Smooth muscle cell (in vitro differentiated cells): Measurements from ENCODE around the gene CAMK4. TPM values are rescaled to one million over a fixed set of nuclear protein-coding genes. Genes with fewer than 3 reads are reported as not detected.

Experiments
- DNase-seq: peaks from one replicate; lab custom pipeline; 2025; ENCODE audit not compliant: unreplicated experiment; lab: John Stamatoyannopoulos, UW
- H2AFZ ChIP-seq: fragments of 200-600 bp; sonication (generic); 2 replicates; pipeline ENCODE4 v1.6.0; 2016; ENCODE audit warnings: antibody characterized with exemption, low read depth, mild to moderate bottlenecking
- H3F3A ChIP-seq: fragments of 200-600 bp; sonication (generic); 2 replicates; pipeline ENCODE4 v1.6.0; 2017; ENCODE audit warnings: antibody characterized with exemption, low read depth
- H3K27ac ChIP-seq: fragments of 200-600 bp; sonication (generic); 2 replicates; pipeline ENCODE4 v1.5.1; 2016; ENCODE audit warnings: low read depth, mild to moderate bottlenecking
- H3K27me3 ChIP-seq: fragments of 200-600 bp; sonication (generic); 2 replicates; pipeline ENCODE4 v1.6.1; 2016; ENCODE audit warnings: low read depth, mild to moderate bottlenecking
- H3K36me3 ChIP-seq: fragments of 200-600 bp; sonication (generic); 2 replicates; pipeline ENCODE4 v1.5.1; 2016; ENCODE audit warnings: low read depth
- H3K4me1 ChIP-seq: fragments of 200-600 bp; sonication (generic); 2 replicates; pipeline ENCODE4 v1.5.1; 2016; ENCODE audit warnings: low read depth
- H3K4me2 ChIP-seq: fragments of 200-600 bp; sonication (generic); 2 replicates; pipeline ENCODE4 v1.6.0; 2016; ENCODE audit warnings: mild to moderate bottlenecking
- H3K4me3 ChIP-seq: fragments of 200-600 bp; sonication (generic); 2 replicates; pipeline ENCODE4 v1.5.1; 2016; ENCODE audit warnings: mild to moderate bottlenecking
- H3K79me2 ChIP-seq: fragments of 200-600 bp; sonication (generic); 2 replicates; pipeline ENCODE4 v1.6.0; 2016; ENCODE audit warnings: low read depth, mild to moderate bottlenecking
- H3K9ac ChIP-seq: fragments of 200-600 bp; sonication (generic); 2 replicates; pipeline ENCODE4 v1.6.0; 2016; ENCODE audit warnings: low read depth
- H3K9me3 ChIP-seq: fragments of 200-600 bp; sonication (generic); replicated peaks from 2 replicates; pipeline ENCODE4 v1.5.1; 2016; ENCODE audit warnings: low read depth
- H4K20me1 ChIP-seq: fragments of 200-600 bp; sonication (generic); 2 replicates; pipeline ENCODE4 v1.6.0; 2016; ENCODE audit warnings: low read depth
- CTCF ChIP-seq: fragments of 200-600 bp; sonication (generic); IDR thresholded peaks from 2 replicates; pipeline ENCODE4 v1.5.1; 2017; ENCODE audit warnings: borderline replicate concordance, mild to moderate bottlenecking, antibody characterized with exemption; ENCODE audit not compliant: insufficient read depth, poor library complexity, severe bottlenecking
- WGBS: methylation state at CpG from one replicate; pipeline ENCODE4 v1.1.7; 2016; ENCODE audit warnings: low lambda C conversion rate; 5-methylcytosine and 5-hydroxymethylcytosine counted together
- polyA plus RNA-seq: library from polyadenylated mRNA; unstranded; fragments of >200 nt; fragmentation: Nextera tagmentation; extraction: Ambion mirVana; gene quantifications from 2 replicates; pipeline ENCODE4 v1.2.1, GENCODE V29; 2016
- total RNA-seq: library from RNA; depleted of rRNA; stranded (reverse); fragments of >200 nt; gene quantifications from 2 replicates; pipeline ENCODE4 v1.2.3, GENCODE V29; 2014

The CAMK4 gene
- total and polyA plus RNA-seq, 2 experiments from 2014 or later: 1.1 to 3.6 TPM

- 34% methylated on average over 2 of the region's 2 CpGs for WGBS
- no peak overlapping the region for H3K4me3 ChIP-seq
- no peak for DNase-seq
These were observed 29.3 kb upstream of the CAMK4 start for GRCh38 chr5:111194925-111195324.

GRCh38 chr5:111197523-111197922 is 26.7 kb upstream of the CAMK4 start:
- H2AFZ ChIP-seq: peak overlapping the region; percentile 69
- no peaks in the 10 kb centered on the region for H3K9me3 ChIP-seq
- no peak overlapping the region for H3K27ac ChIP-seq
- H3K27me3 ChIP-seq: no peaks in the 10 kb centered on the region
- DNase-seq: no peak
- H3K4me1 ChIP-seq: peaks cover 4% of the 10 kb centered on the region
- H3K4me3 ChIP-seq: no peak overlapping the region
- no peaks in the 10 kb centered on the region for H3K36me3 ChIP-seq
- H3F3A ChIP-seq: no peaks in the 10 kb centered on the region
- no peak for TF ChIP-seq CTCF
- no peaks in the 10 kb centered on the region for H3K79me2 ChIP-seq
- no peak overlapping the region for H3K4me2 ChIP-seq
- H4K20me1 ChIP-seq: no peaks in the 10 kb centered on the region
- 44% methylated on average over 1 of the region's 1 CpG for WGBS
- no peak overlapping the region for H3K9ac ChIP-seq

More at GRCh38 chr5:111194925-111195324, 29.3 kb upstream of the CAMK4 start:
- Histone ChIP-seq H3K36me3 (no peaks in the 10 kb centered on the region), H3K27ac (no peak overlapping the region), H3K79me2 (no peaks in the 10 kb centered on the region), H3K9ac (no peak overlapping the region), H3K9me3 (no peaks in the 10 kb centered on the region), H3K4me1 (peaks cover 4% of the 10 kb centered on the region), H3K4me2 (no peak overlapping the region), H3F3A (no peaks in the 10 kb centered on the region), H4K20me1 (no peaks in the 10 kb centered on the region), H2AFZ (no peak overlapping the region), H3K27me3 (no peaks in the 10 kb centered on the region)
- no peak for TF ChIP-seq CTCF

- Histone ChIP-seq H3K9me3 (no peaks in the 10 kb centered on the region), H3K4me3 (no peak overlapping the region), H3K36me3 (no peaks in the 10 kb centered on the region), H3K9ac (no peak overlapping the region), H3F3A (no peaks in the 10 kb centered on the region), H3K27ac (no peak overlapping the region), H2AFZ (no peak overlapping the region), H3K79me2 (no peaks in the 10 kb centered on the region), H3K4me1 (peaks cover 11% of the 10 kb centered on the region), H3K27me3 (no peaks in the 10 kb centered on the region), H3K4me2 (no peak overlapping the region), H4K20me1 (no peaks in the 10 kb centered on the region)
- 79% methylated on average over 4 of the region's 4 CpGs for WGBS
- no peak for TF ChIP-seq CTCF
- no peak for DNase-seq
These were observed 25.8 kb upstream of the CAMK4 start for GRCh38 chr5:111198281-111198966.

DNA sequence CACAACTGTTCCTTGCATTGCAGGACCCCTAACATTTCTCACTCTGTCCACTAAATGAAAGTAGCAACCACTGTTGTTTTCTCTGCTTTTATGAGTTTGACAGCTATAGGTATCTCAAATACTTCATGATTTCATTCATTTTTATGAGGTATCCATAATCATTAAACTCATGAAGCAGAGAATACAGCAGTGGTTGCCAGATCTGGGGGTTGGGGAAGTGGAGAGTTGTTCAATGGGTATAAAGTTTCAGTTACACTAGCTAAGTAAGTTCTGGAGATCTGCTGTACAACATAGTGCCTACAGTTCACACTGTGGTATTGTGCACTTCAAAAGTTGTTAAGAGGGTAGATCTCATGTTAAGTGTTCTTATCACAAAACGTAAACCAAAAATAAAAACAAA is 23.4 kb upstream of the CAMK4 start:
- no peaks in the 10 kb centered on the region for H4K20me1 ChIP-seq
- no peak for TF ChIP-seq CTCF
- 76% methylated on average over 1 of the region's 1 CpG for WGBS

More for the DNA sequence above, 23.4 kb upstream of the CAMK4 start:
- Histone ChIP-seq H3K27ac (no peak overlapping the region), H3K4me1 (peaks cover 22% of the 10 kb centered on the region), H3K4me3 (no peak overlapping the region), H3F3A (no peaks in the 10 kb centered on the region), H3K79me2 (no peaks in the 10 kb centered on the region), H3K9ac (no peak overlapping the region), H3K36me3 (no peaks in the 10 kb centered on the region), H3K9me3 (no peaks in the 10 kb centered on the region), H3K27me3 (no peaks in the 10 kb centered on the region), H3K4me2 (no peak overlapping the region), H2AFZ (no peak overlapping the region)
- DNase-seq: no peak
